DND-41 (cell line): ENCODE measurements around the gene CAMK4.

ENCODE experiments used
- ATAC-seq: fragments of 200-7000 bp; cut with Tn5 transposase; 3 replicates; pipeline ENCODE4 v1.9.1; 2021; ENCODE audit warnings: low read depth; ENCODE audit not compliant: insufficient read depth
- DNase-seq: peaks from one replicate; pipeline ENCODE4 v3.0.0-alpha.2; 2020
- H2AFZ ChIP-seq: 2 replicates; pipeline ENCODE4 v1.6.0; 2012; ENCODE audit warnings: low read depth, low read length
- H3K27ac ChIP-seq: 2 replicates; pipeline ENCODE4 v1.5.1; 2012; ENCODE audit warnings: low read length, inconsistent platforms
- H3K27me3 ChIP-seq: fragments of 200-600 bp; sonication (generic); 2 replicates; pipeline ENCODE4 v1.6.0; 2012; ENCODE audit warnings: low read length, mild to moderate bottlenecking, inconsistent platforms; ENCODE audit not compliant: insufficient read depth, poor library complexity
- H3K36me3 ChIP-seq: 2 replicates; pipeline ENCODE4 v1.5.1; 2012; ENCODE audit warnings: low read length, inconsistent platforms; ENCODE audit not compliant: insufficient read depth
- H3K4me1 ChIP-seq: 2 replicates; pipeline ENCODE4 v1.5.1; 2012; ENCODE audit warnings: mild to moderate bottlenecking, low read length; ENCODE audit not compliant: insufficient read depth
- H3K4me2 ChIP-seq: 2 replicates; pipeline ENCODE4 v1.6.0; 2012; ENCODE audit warnings: mild to moderate bottlenecking, moderate library complexity, low read length, inconsistent platforms; ENCODE audit not compliant: insufficient read depth
- H3K4me3 ChIP-seq, 2 experiments: fragments of 200-600 bp in 1 of 2; shearing (Covaris generic) in 1 of 2; 2 replicates each; pipeline ENCODE4 v1.5.1; 2012 to 2016; ENCODE audit warnings: inconsistent platforms in 2 of 2, low read length in 2 of 2, mild to moderate bottlenecking in 2 of 2, low read depth in 1 of 2, moderate library complexity in 1 of 2
- H3K79me2 ChIP-seq: 2 replicates; pipeline ENCODE4 v1.6.0; 2012; ENCODE audit warnings: low read length, inconsistent platforms; ENCODE audit not compliant: insufficient read depth
- H3K9ac ChIP-seq: 2 replicates; pipeline ENCODE4 v1.6.0; 2012; ENCODE audit warnings: low read depth, mild to moderate bottlenecking, inconsistent platforms, low read length, moderate library complexity
- H3K9me3 ChIP-seq: 2 replicates; pipeline ENCODE4 v1.5.1; 2012; ENCODE audit warnings: low read length, moderate library complexity, mild to moderate bottlenecking, inconsistent platforms; ENCODE audit not compliant: insufficient read depth, severe bottlenecking
- H4K20me1 ChIP-seq: 2 replicates; pipeline ENCODE4 v1.6.0; 2012; ENCODE audit warnings: low read length; ENCODE audit not compliant: insufficient read depth
- CTCF ChIP-seq: IDR thresholded peaks from 2 replicates; pipeline ENCODE4 v1.5.1; 2012; ENCODE audit warnings: borderline replicate concordance, low read length, moderate library complexity, mild to moderate bottlenecking; ENCODE audit not compliant: poor library complexity, severe bottlenecking; ENCODE audit errors: extremely low read depth
- EZH2 ChIP-seq: IDR thresholded peaks from 3 replicates; pipeline ENCODE4 v1.6.1; 2012; ENCODE audit warnings: borderline replicate concordance, low read depth, mild to moderate bottlenecking, moderate library complexity, low read length, inconsistent platforms; ENCODE audit not compliant: severe bottlenecking

Gene CAMK4

GRCh38 chr5:111311666-111312065 lies 87.5 kb downstream of the CAMK4 start:
- Histone ChIP-seq H3K9me3 (no peaks in the 10 kb centered on the region), H3K27me3 (no peaks in the 10 kb centered on the region), H2AFZ (no peak overlapping the region), H4K20me1 (no peaks in the 10 kb centered on the region), H3K4me1 (no peaks in the 10 kb centered on the region), H3K27ac (no peak overlapping the region), H3K79me2 (peaks cover 2% of the 10 kb centered on the region; the same call in 1 of the 2 replicates), H3K4me2 (no peak overlapping the region), H3K4me3 (no peak overlapping the region), H3K36me3 (no peaks in the 10 kb centered on the region), H3K9ac (no peak overlapping the region)
- TF ChIP-seq EZH2 = no peak
- TF ChIP-seq CTCF = no peak
- ATAC-seq (no peak), DNase-seq (no peak)

- DNase-seq = no peak
- no peak for ATAC-seq
- no peak for TF ChIP-seq CTCF
- TF ChIP-seq EZH2 = no peak
- no peaks in the 10 kb centered on the region for H3K4me1 ChIP-seq
- no peak overlapping the region for H2AFZ ChIP-seq
- no peak overlapping the region for H3K9ac ChIP-seq
- H3K27me3 ChIP-seq = no peaks in the 10 kb centered on the region
- H3K36me3 ChIP-seq = no peaks in the 10 kb centered on the region
- H3K4me3 ChIP-seq = no peak overlapping the region
- H4K20me1 ChIP-seq = no peaks in the 10 kb centered on the region
- no peaks in the 10 kb centered on the region for H3K9me3 ChIP-seq
- peaks cover 2% of the 10 kb centered on the region; the same call in 1 of the 2 replicates for H3K79me2 ChIP-seq
- no peak overlapping the region for H3K27ac ChIP-seq
- H3K4me2 ChIP-seq = no peak overlapping the region
Observed at GRCh38 chr5:111313017-111313724, 89.0 kb downstream of the CAMK4 start.

GRCh38 chr5:111320953-111321352 lies 96.8 kb downstream of the CAMK4 start:
- Histone ChIP-seq H3K4me1 (peaks cover 13% of the 10 kb centered on the region), H3K9ac (no peak overlapping the region), H3K9me3 (peaks cover 2% of the 10 kb centered on the region), H3K36me3 (no peaks in the 10 kb centered on the region), H4K20me1 (no peaks in the 10 kb centered on the region), H3K4me3 (no peak overlapping the region), H3K79me2 (no peaks in the 10 kb centered on the region), H3K27me3 (no peaks in the 10 kb centered on the region), H3K27ac (peak overlapping the region; percentile 61), H3K4me2 (no peak overlapping the region), H2AFZ (no peak overlapping the region)
- ATAC-seq (peak; percentile 82), DNase-seq (peak; percentile 20)
- TF ChIP-seq CTCF (no peak), EZH2 (no peak)
